Upper lobe of left lung (tissue), 6 donors: ENCODE results near the gene UBE3D. TPM values are rescaled to one million over a fixed set of nuclear protein-coding genes. Genes with fewer than 3 reads are reported as not detected.

Source experiments
- ATAC-seq, 2 donors: fragments of 200-7000 bp; cut with Tn5 transposase; one replicate each; pipeline ENCODE4 v1.9.1; 2022; ENCODE audit warnings: mild to moderate bottlenecking in 2 of 2, moderate library complexity in 2 of 2; ENCODE audit not compliant: low FRiP score in 2 of 2
- DNase-seq, 2 donors: peaks; one replicate each; pipeline ENCODE4 v3.0.0-alpha.2; 2019 to 2020
- H3K27ac ChIP-seq, 4 donors: fragments of 200-600 bp; sonication (generic); one replicate each; pipeline ENCODE4 v1.5.1; 2016 to 2019
- H3K27me3 ChIP-seq, 4 donors: fragments of 200-600 bp; sonication (generic); one replicate each; pipeline ENCODE4 v1.5.1; 2017 to 2019
- H3K36me3 ChIP-seq, 4 donors: fragments of 200-600 bp; sonication (generic); one replicate each; pipeline ENCODE4 v1.5.1; 2016 to 2019
- H3K4me1 ChIP-seq, 4 donors: fragments of 200-600 bp; sonication (generic); one replicate each; pipeline ENCODE4 v1.5.1; 2018 to 2019
- H3K4me3 ChIP-seq, 4 donors: fragments of 200-600 bp; sonication (generic); one replicate each; pipeline ENCODE4 v1.5.1; 2017 to 2019; ENCODE audit warnings: mild to moderate bottlenecking in 2 of 4, moderate library complexity in 1 of 4
- H3K9me3 ChIP-seq, 4 donors: fragments of 200-600 bp; sonication (generic); one replicate each; pipeline ENCODE4 v1.5.1; 2018 to 2019
- CTCF ChIP-seq, 6 experiments: fragments of 450-650 bp in 4 of 6; fragments of 200-600 bp in 2 of 6; sonication (generic) in 2 of 6; IDR thresholded peaks; one replicate each; pipeline ENCODE4 v1.5.1; 2016 to 2019; ENCODE audit warnings: antibody characterized with exemption in 6 of 6
- EP300 ChIP-seq, 4 donors: sonication (generic); formaldehyde crosslinking; IDR thresholded peaks; one replicate each; pipeline ENCODE4 v1.5.1; 2017; ENCODE audit warnings: antibody characterized with exemption in 4 of 4, control low read depth in 2 of 4
- POLR2A ChIP-seq, 4 donors: fragments of 450-650 bp; IDR thresholded peaks; one replicate each; pipeline ENCODE4 v1.5.1; 2016 to 2017; ENCODE audit warnings: antibody characterized with exemption in 4 of 4, mild to moderate bottlenecking in 2 of 4
- POLR2AphosphoS5 ChIP-seq, 2 donors: sonication (generic); formaldehyde crosslinking; IDR thresholded peaks; one replicate each; pipeline ENCODE4 v1.5.1; 2017; ENCODE audit warnings: antibody characterized with exemption in 2 of 2
- WGBS, 2 donors: methylation state at CpG; one replicate each; pipeline ENCODE4 v1.1.5; 2017 to 2018; 5-methylcytosine and 5-hydroxymethylcytosine counted together
- total RNA-seq, 6 donors: library from RNA; depleted of rRNA in 4 of 6; stranded (reverse); fragments of >200 nt in 4 of 6; gene quantifications; one replicate each; pipeline versions ENCODE4 v1.1.0 to v1.2.1, GENCODE V29; 2016 to 2021
- donor health status: DM: no; HTN: no; CAD: no; lungs with moderate emphysema.
- donor health status: DM: no; HTN: yes; CAD: no; lungs with severe emphysema.

UBE3D gene
- 10 to 100 TPM in 2 of 6 donors, 1 to 10 TPM in 4; 4.0 to 20.7 (median 8.7) TPM for total RNA-seq

GRCh38 chr6:83065511-83066192, at the start of gene UBE3D:
Gene UBE3D (minus strand): TSS chr6:83065841. CDS start chr6:83065718, 123 bp downstream.
- H3K27ac ChIP-seq: peak within 1 kb of the TSS in 3 of 4 donors; percentile 55 to 67 (median 64)
- ATAC-seq (peak; percentile 95), DNase-seq (peak; percentile 96 to 98)
- peak in 1 of 2 donors; percentile 69 for TF ChIP-seq POLR2AphosphoS5 (IDR thresholded peaks at IDR 0.05)
- TF ChIP-seq EP300 (IDR thresholded peaks at IDR 0.05): no peak
- TF ChIP-seq CTCF (IDR thresholded peaks at IDR 0.05): peak; percentile 95 to 99 (median 98)
- peak in 1 of 4 donors; percentile 60 for TF ChIP-seq POLR2A (IDR thresholded peaks at IDR 0.05)
- 4 to 10% methylated on average over 11 to 22 of the region's 48 CpGs for WGBS, 2 donors
- H3K36me3 ChIP-seq: no peaks in the 10 kb centered on the region
- peak within 1 kb of the TSS; percentile 50 to 78 (median 72) for H3K4me3 ChIP-seq
- H3K9me3 ChIP-seq: no peaks in the 10 kb centered on the region
- H3K4me1 ChIP-seq: peaks cover 21 to 32% (median 29%) of the 10 kb centered on the region in 4 donors
- H3K27me3 ChIP-seq: no peaks in the 10 kb centered on the region

- ATAC-seq: no peak
These were observed 48.5 kb upstream of the UBE3D start for GRCh38 chr6:83114164-83114563.

GRCh38 chr6:83113258-83113657, 47.6 kb upstream of the UBE3D start:
- Histone ChIP-seq H3K4me1 (no peaks in the 10 kb centered on the region), H3K27ac (no peak overlapping the region), H3K9me3 (no peaks in the 10 kb centered on the region), H3K36me3 (peaks cover 0 to 25% (median 3%) of the 10 kb centered on the region in 4 donors), H3K27me3 (no peaks in the 10 kb centered on the region), H3K4me3 (no peak overlapping the region)
- WGBS, 2 donors: 54 to 61% methylated on average over 4 of the region's 4 CpGs
- DNase-seq: no peak
- no peak for ATAC-seq
- TF ChIP-seq EP300 (IDR thresholded peaks at IDR 0.05) (no peak), CTCF (IDR thresholded peaks at IDR 0.05) (no peak), POLR2A (IDR thresholded peaks at IDR 0.05) (no peak), POLR2AphosphoS5 (IDR thresholded peaks at IDR 0.05) (no peak)

More at GRCh38 chr6:83114164-83114563, 48.5 kb upstream of the UBE3D start:
- Histone ChIP-seq H3K4me1 (no peaks in the 10 kb centered on the region), H3K36me3 (peaks cover 0 to 25% (median 3%) of the 10 kb centered on the region in 4 donors), H3K4me3 (no peak overlapping the region), H3K27ac (no peak overlapping the region), H3K9me3 (no peaks in the 10 kb centered on the region), H3K27me3 (no peaks in the 10 kb centered on the region)
- no peak for DNase-seq
- WGBS, 2 donors: 83 to 91% methylated on average over 1 of the region's 1 CpG
- TF ChIP-seq POLR2A (IDR thresholded peaks at IDR 0.05) (no peak), POLR2AphosphoS5 (IDR thresholded peaks at IDR 0.05) (no peak)

GRCh38 chr6:83108378-83108777, 42.7 kb upstream of the UBE3D start:
- no peak for ATAC-seq
- no peak for DNase-seq
- Histone ChIP-seq H3K27ac (no peak overlapping the region), H3K27me3 (no peaks in the 10 kb centered on the region), H3K36me3 (peaks cover 0 to 19% (median 3%) of the 10 kb centered on the region in 4 donors), H3K9me3 (no peaks in the 10 kb centered on the region), H3K4me3 (no peak overlapping the region), H3K4me1 (no peaks in the 10 kb centered on the region)
- WGBS, 2 donors: 92 to 100% methylated on average over 1 of the region's 1 CpG
- TF ChIP-seq EP300 (IDR thresholded peaks at IDR 0.05) (no peak), POLR2AphosphoS5 (IDR thresholded peaks at IDR 0.05) (no peak), CTCF (IDR thresholded peaks at IDR 0.05) (no peak), POLR2A (IDR thresholded peaks at IDR 0.05) (no peak)

- H3K4me3 ChIP-seq: no peak overlapping the region
- ATAC-seq: no peak
- 83 to 95% methylated on average over 3 of the region's 3 CpGs for WGBS, 2 donors
- no peaks in the 10 kb centered on the region for H3K9me3 ChIP-seq
- TF ChIP-seq CTCF (IDR thresholded peaks at IDR 0.05) (no peak), POLR2A (IDR thresholded peaks at IDR 0.05) (no peak), EP300 (IDR thresholded peaks at IDR 0.05) (no peak), POLR2AphosphoS5 (IDR thresholded peaks at IDR 0.05) (no peak)
- DNase-seq: no peak
- H3K27me3 ChIP-seq: no peaks in the 10 kb centered on the region
- no peak overlapping the region for H3K27ac ChIP-seq
- peaks cover 0 to 15% (median 3%) of the 10 kb centered on the region in 4 donors for H3K36me3 ChIP-seq
- H3K4me1 ChIP-seq: no peaks in the 10 kb centered on the region
These were observed 32.9 kb upstream of the UBE3D start for GRCh38 chr6:83098589-83098988.
